Omental fat pad (tissue), 4 donors: Measurements from ENCODE around the gene USP17L5. TPM values are rescaled to one million over a fixed set of nuclear protein-coding genes. Genes with fewer than 3 reads are reported as not detected.

Experiments
- total RNA-seq, 4 donors: library from RNA; depleted of rRNA; stranded (reverse); fragments of >200 nt; gene quantifications; one replicate each; pipeline ENCODE4 v1.1.0, GENCODE V29; 2016

Gene USP17L5
- total RNA-seq, 4 donors from 2014 or later, result not detected

Other genes with a start within 250 kb of the USP17L5 start
- gene FAM90A26, start 169.0 kb upstream of the USP17L5 start, total RNA-seq, result not detected
- gene USP17L10, start 128.7 kb upstream of the USP17L5 start, total RNA-seq, result not detected
- not detected for gene USP17L11, start 124.0 kb upstream of the USP17L5 start, total RNA-seq
- gene USP17L12, start 119.3 kb upstream of the USP17L5 start, total RNA-seq, result not detected
- gene USP17L13, start 114.5 kb upstream of the USP17L5 start, total RNA-seq, result not detected
- gene USP17L15, start 105.0 kb upstream of the USP17L5 start, total RNA-seq, result not detected
- not detected for gene USP17L17, start 95.5 kb upstream of the USP17L5 start, total RNA-seq
- not detected for gene USP17L18, start 90.8 kb upstream of the USP17L5 start, total RNA-seq
- gene USP17L19, start 86.0 kb upstream of the USP17L5 start, total RNA-seq, result not detected
- gene USP17L20, start 81.3 kb upstream of the USP17L5 start, total RNA-seq, result not detected
- not detected for gene USP17L21, start 76.5 kb upstream of the USP17L5 start, total RNA-seq
- not detected for gene USP17L22, start 71.8 kb upstream of the USP17L5 start, total RNA-seq
- gene USP17L24, start 14.2 kb upstream of the USP17L5 start, total RNA-seq, result not detected
- not detected for gene USP17L25, start 9.5 kb upstream of the USP17L5 start, total RNA-seq
- gene USP17L26, start 4.7 kb upstream of the USP17L5 start, total RNA-seq, result not detected
- not detected for gene USP17L27, start 4.7 kb downstream of the USP17L5 start, total RNA-seq
- not detected for gene USP17L28, start 9.5 kb downstream of the USP17L5 start, total RNA-seq
- gene USP17L29, start 14.2 kb downstream of the USP17L5 start, total RNA-seq, result not detected
- not detected for gene USP17L30, start 23.7 kb downstream of the USP17L5 start, total RNA-seq
- gene DEFB131A, start 105.0 kb downstream of the USP17L5 start, total RNA-seq, result not detected